IPS-NIHi11 (cell line): ENCODE results near the gene IFI27L1.
"Not testable (repeated sequence)": the region's sequence is repeated elsewhere in the genome, so short reads cannot be mapped to it uniquely, and the experiment has no call there.

Experiments used
- DNase-seq: peaks from one replicate; pipeline ENCODE4 v3.0.0; 2012; ENCODE audit warnings: mixed read lengths, low spot score

IFI27L1 gene

DNA sequence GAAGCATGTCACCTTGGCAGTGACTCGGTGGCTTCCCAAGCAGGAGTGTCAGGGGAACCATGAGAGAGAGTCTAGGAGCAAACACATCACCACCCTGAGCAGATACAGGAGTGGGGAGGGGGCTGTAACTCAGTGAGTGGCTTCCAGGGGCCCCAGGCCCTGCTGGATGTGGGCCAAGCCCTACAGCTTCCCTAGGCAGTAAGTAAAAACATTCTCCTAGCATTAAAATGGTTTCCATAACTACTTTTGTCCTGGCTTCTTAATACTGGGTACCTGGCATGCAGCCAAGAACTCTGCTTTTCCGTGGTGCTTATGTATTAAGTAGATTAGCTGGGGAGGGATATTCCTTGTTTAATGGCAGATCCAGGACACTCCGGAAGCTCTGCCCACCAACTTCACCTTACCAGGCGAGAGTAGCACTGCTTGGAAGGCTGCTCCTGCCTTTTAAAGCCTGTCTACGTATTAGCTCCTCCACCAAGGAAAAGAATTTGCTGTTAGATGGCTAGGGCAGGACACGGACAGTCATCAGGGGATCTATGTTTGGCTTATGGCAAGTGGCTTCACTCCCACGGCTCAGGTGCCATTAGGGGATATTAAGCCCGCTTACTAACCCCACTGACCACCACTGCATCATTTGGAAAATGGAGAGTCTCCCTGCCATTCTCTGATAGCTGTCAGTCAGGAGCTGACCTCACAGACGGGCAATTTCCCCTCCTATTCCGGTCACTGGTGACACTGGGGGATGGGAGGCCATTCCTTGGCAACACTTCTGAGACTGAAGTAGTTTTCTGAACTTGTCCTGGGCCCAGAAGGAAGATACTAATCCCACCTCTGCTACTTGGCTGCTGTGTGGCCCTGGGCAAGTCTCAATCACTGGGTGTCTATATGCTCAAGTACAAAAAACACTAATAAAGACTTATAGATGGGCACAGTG lies 32.2 kb upstream of the IFI27L1 start:
- DNase-seq = no peak

GRCh38 chr14:94049625-94050023 lies 31.5 kb upstream of the IFI27L1 start:
- no peak for DNase-seq

DNA sequence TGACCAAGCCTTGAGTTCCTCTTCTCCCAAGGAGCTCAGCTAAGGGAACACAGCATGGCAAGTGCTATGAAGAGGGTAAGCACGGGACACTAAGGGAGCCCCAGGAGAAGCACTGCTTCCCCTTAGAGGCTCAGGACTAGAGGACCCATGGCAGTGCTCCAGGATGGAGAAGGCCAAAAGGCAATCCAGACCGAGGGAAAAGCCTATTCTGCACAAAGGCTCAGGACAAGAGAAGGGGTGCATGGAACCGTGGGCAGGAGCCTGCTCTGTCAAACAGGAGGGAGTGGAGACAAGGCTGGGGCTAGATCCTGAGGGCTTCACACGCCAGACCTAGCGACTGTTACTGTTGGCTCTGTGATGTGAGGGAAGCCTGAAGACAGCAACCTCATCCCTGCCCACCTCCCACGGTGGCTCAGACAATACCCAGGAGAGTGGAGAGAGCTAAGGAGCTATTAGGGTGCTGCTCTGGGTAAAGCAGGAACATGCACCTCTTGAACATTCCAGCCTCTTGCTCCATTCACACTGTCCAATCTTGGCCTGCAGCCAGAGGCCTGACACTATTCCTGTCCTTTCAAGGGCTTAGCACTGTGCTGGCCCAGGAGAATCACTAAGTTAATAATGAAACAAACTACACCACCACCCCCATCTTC lies 30.8 kb upstream of the IFI27L1 start:
- DNase-seq = no peak

DNA sequence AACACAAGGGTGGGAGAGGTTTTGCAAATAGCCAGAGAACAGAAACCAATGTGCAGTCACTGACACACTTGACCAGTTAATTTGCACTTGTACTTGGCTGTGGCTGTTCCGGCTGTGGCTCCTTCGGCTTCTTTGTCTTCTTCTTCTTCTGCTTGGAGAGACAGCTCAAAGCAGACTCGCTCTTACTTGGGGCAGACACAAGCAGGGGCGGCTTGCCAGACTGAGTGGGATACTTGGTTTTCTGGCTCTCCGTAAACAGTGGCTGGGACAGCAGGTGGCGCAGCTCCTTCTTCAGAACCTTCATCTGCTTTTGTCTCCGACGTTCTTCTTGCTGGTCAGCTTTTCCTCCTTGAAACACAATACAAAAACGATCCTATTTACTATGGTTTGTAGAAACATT lies 30.0 kb upstream of the IFI27L1 start:
- DNase-seq = no peak

GRCh38 chr14:94051779-94052178 lies 29.3 kb upstream of the IFI27L1 start:
- no peak for DNase-seq

DNA sequence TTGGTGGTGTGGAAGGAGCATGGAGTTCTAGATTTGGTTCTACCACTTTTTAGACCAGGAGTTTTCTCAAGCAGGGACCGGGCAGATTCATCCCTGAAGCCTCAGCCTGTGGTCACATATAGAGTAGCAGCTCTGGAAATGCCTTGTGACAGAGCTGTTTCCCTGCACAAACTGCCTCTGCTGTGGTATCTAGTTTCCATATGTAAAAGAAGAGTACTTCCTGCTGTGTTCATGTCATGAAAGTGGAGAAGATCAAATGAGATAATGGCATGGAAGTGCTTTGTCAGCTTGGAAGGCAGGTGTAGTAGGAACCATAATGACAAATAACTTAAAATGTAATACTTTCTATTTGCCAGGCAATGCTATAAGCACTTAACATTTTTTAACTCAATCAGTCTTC lies 28.9 kb upstream of the IFI27L1 start:
- DNase-seq = no peak

- no peak for DNase-seq
Observed at GRCh38 chr14:94052662-94053061, 28.4 kb upstream of the IFI27L1 start.

DNA sequence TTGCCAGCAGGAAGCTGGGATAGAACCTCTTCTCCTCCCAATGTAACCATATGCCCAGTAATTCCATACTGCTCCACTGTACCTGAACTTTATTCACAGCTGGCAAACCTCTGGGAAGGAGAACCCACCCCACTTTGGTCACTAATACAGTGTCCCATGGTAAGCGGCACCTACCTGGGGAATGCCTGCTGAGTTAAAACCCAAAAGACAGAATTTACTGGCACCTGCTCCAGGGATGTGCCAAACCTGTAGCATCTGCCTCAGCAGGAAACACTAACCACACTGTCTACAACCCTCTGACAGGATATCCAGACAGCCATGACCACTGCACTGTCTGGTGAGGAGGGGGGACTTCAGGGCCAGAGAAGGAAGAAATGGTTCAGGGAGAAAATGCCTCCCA lies 26.7 kb upstream of the IFI27L1 start:
- no peak for DNase-seq

DNA sequence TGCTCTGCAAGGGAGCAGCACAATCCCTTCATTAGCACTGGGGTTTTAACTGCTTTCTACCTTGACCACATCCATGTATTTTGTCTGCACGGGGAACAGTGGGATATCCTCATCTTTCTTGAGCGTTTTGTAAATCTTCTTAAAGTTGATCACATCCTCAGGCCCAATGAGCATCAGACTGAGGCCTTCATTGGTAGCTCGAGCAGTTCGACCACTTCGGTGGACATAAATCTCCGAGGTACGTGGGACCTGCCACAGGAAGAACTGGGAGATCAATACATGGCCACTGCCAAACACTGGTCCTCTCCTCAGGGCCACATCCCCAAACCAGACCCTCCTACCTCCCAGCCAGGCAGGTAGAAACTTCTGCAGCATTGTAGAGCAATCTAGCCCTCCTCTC lies 26.2 kb upstream of the IFI27L1 start:
- DNase-seq = no peak

- DNase-seq = no peak
Observed at GRCh38 chr14:94056579-94057308, 24.4 kb upstream of the IFI27L1 start.

DNA sequence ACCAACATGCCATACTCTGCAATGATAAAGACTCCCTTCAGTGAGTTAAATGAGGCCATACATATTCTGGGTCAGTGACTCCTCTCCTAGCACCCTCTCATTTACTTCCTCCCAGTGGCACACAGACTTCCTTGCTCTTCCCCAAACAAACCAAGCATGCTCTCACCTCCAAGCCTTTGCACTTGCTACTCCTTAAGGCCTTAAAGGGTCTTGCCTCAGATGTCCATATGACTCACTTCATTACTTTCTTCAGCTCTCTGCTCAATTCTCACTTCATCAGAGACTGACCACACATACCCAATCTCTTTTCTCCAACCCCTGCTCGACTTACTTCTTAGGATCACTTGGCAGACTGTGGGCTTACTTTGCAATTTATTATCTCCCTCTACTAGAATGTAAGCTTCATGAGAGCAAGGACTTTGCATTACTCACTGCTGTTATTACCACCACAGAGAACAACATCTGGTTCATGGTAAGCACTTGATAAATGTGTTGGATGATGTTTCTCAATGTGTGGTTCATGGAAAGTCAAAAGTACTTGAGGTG lies 22.9 kb upstream of the IFI27L1 start:
- no peak for DNase-seq

- DNase-seq = no peak
Observed at GRCh38 chr14:94058674-94059138, 22.4 kb upstream of the IFI27L1 start.

GRCh38 chr14:94059998-94060397 lies 21.1 kb upstream of the IFI27L1 start:
- DNase-seq = no peak

DNA sequence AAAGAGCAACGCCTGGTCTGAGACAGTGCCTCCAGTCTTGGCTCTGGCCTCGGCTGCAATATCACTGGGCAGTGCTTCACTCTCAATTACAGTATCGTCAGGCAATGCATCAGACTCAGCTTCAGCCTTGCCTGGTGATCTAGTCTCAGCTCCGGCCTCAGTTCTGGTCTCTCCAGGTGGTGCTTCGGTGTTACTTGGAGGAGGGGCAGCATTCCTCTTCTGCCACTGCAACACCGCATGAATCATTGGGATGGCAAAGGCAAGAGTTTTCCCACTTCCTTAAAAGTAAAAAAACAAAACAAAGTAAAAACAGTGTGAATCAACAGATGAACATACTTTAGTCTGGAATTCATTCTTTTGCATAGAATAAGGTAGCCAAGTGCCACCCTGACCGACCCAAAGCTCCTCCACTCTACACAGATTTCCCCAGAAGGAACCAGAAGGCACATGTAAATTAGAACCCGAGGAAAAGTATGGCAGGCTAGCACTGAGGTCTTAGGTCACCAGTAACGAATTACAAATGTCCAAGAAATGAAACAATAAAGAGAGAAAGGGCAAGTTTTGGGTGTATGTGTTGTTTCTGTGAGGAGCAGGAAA lies 18.7 kb upstream of the IFI27L1 start:
- no peak for DNase-seq

- no peak for DNase-seq
Observed at GRCh38 chr14:94066089-94066676, 14.9 kb upstream of the IFI27L1 start.

DNA sequence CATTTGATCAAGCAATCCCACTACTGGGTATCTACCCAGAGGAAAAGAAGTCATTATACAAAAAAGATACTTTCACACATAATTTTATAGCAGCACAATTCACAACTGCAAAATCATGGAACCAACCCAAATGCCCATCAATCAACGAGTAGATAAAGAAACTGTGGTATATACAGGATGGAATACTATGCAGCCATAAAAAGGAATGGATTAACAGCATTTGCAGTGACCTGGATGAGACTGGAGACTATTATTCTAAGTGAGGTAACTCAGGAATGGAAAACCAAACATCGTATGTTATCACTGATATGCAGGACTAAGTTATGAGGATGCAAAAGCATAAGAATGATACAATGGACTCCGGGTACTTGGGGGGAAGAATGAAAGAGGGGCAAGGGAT lies 9.0 kb upstream of the IFI27L1 start:
- DNase-seq = not testable (repeated sequence)

DNA sequence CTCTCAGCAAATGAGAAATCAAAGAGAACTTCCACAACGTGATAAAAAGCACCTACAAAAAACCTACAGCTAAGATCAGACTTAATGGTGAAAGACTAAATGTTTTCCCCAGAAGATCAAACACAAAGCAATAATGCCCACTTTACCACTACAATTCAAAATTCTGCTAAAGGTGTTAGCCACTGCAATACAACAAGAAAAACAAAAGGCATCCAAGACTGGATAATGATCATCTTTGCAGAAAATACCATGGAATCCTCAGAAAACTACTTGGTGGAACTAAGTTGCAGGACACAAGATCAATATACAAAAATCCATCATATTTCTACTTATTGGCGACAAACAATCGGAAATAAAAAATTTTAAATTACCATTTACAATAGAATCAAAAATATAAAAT lies 6.6 kb upstream of the IFI27L1 start:
- DNase-seq = no peak

GRCh38 chr14:94075008-94075407 lies 6.1 kb upstream of the IFI27L1 start:
- no peak for DNase-seq

- DNase-seq = no peak
Observed at GRCh38 chr14:94077111-94077821, 3.8 kb upstream of the IFI27L1 start.

- no peak for DNase-seq
Observed at GRCh38 chr14:94077823-94078222, 3.3 kb upstream of the IFI27L1 start.
